Activated CD8-positive, alpha-beta T cell treated with anti-CD3 and anti-CD28 coated beads for 36 hours (primary cell): ENCODE measurements around the gene SLIT3. TPM values are rescaled to one million over a fixed set of nuclear protein-coding genes. Genes with fewer than 3 reads are reported as not detected.

ENCODE experiments used
- ATAC-seq: fragments of 200-7000 bp; cut with Tn5 transposase; one replicate; pipeline ENCODE4 v1.10.0; 2021; ENCODE audit warnings: mild to moderate bottlenecking, moderate library complexity
- CTCF ChIA-PET: fragments of 350-600 bp; sonication (Branson Sonifier 250); formaldehyde crosslinking; loops from one replicate; lab custom pipeline; 2021; ENCODE audit warnings: antibody characterized with exemption; lab: Charles Lee
- POLR2A ChIA-PET: fragments of 350-600 bp; sonication (Branson Sonifier 250); formaldehyde crosslinking; loops from one replicate; lab custom pipeline; 2021; ENCODE audit warnings: antibody characterized with exemption; lab: Charles Lee
- DNase-seq: peaks from one replicate; pipeline ENCODE4 v3.0.0-alpha.2; 2020
- H3K27ac Mint-ChIP-seq: one replicate; pipeline ENCODE4 v1.8.0; 2021; ENCODE audit warnings: mild to moderate bottlenecking, mixed read lengths
- H3K27me3 Mint-ChIP-seq: one replicate; pipeline ENCODE4 v1.8.0; 2021; ENCODE audit warnings: mixed read lengths
- H3K36me3 Mint-ChIP-seq: one replicate; pipeline ENCODE4 v1.8.0; 2021; ENCODE audit warnings: low read depth, mixed read lengths
- H3K4me1 Mint-ChIP-seq: one replicate; pipeline ENCODE4 v1.8.0; 2021; ENCODE audit warnings: low read depth, mixed read lengths
- H3K4me3 Mint-ChIP-seq: one replicate; pipeline ENCODE4 v1.8.0; 2021; ENCODE audit warnings: mild to moderate bottlenecking, moderate library complexity, mixed read lengths
- H3K9me3 Mint-ChIP-seq: one replicate; pipeline ENCODE4 v1.8.0; 2021; ENCODE audit warnings: mixed read lengths
- intact Hi-C: fragments of 100-400 bp; cut with micrococcal nuclease; formaldehyde crosslinking; loops from one replicate; pipeline ENCODE4 v1.10.0; 2022
- total RNA-seq, 2 experiments: library from RNA; stranded (reverse); gene quantifications; one replicate each; pipeline ENCODE4 v1.2.3, GENCODE V29; 2021
- TF ChIP-seq, protein P1 (sequence below): fragments of 200-600 bp; IDR thresholded peaks from one replicate; pipeline ENCODE4 v1.8.0; 2022; ENCODE audit warnings: antibody characterized with exemption, mild to moderate bottlenecking

Gene SLIT3
- total RNA-seq, 2 experiments from 2014 or later, result 0.69 to 0.74 TPM

- Mint-ChIP-seq H3K4me1 (no peaks in the 10 kb centered on the region), H3K4me3 (no peak overlapping the region), H3K27ac (no peak overlapping the region), H3K27me3 (peaks cover 25% of the 10 kb centered on the region), H3K36me3 (no peaks in the 10 kb centered on the region), H3K9me3 (no peaks in the 10 kb centered on the region)
- DNase-seq, result no peak
- TF ChIP-seq, protein P1, sequence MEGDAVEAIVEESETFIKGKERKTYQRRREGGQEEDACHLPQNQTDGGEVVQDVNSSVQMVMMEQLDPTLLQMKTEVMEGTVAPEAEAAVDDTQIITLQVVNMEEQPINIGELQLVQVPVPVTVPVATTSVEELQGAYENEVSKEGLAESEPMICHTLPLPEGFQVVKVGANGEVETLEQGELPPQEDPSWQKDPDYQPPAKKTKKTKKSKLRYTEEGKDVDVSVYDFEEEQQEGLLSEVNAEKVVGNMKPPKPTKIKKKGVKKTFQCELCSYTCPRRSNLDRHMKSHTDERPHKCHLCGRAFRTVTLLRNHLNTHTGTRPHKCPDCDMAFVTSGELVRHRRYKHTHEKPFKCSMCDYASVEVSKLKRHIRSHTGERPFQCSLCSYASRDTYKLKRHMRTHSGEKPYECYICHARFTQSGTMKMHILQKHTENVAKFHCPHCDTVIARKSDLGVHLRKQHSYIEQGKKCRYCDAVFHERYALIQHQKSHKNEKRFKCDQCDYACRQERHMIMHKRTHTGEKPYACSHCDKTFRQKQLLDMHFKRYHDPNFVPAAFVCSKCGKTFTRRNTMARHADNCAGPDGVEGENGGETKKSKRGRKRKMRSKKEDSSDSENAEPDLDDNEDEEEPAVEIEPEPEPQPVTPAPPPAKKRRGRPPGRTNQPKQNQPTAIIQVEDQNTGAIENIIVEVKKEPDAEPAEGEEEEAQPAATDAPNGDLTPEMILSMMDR, result no peak
- no peak for ATAC-seq
- POLR2A ChIA-PET, result no interaction called here
- intact Hi-C loops, result no loop called here
- CTCF ChIA-PET, result no interaction called here
Observed at GRCh38 chr5:168974082-168974481, 326.9 kb downstream of the SLIT3 start.

DNA sequence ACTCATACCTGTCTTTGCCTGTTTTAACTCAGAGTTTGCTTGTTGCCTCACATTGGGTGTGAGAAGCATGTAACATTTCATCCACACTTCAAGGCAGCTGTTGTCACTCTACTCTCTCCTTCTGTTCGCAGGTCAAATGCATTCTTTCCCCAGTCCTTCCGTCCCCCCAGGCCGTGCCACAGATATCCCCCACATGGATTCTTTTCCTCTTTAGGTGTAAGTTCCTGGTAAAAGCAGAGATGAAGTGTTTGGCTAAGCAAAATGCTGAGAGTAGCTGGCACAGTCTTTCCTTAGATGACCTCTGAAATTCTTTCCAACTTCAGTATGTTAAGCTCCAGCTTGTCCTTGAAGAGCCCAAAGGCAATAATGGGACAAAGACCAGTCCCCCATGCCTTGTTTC, 328.2 kb downstream of the SLIT3 start:
- Mint-ChIP-seq H3K27me3 (peaks cover 25% of the 10 kb centered on the region), H3K9me3 (no peaks in the 10 kb centered on the region), H3K4me1 (no peaks in the 10 kb centered on the region), H3K36me3 (no peaks in the 10 kb centered on the region), H3K27ac (no peak overlapping the region), H3K4me3 (no peak overlapping the region)
- intact Hi-C loops, result no loop called here
- TF ChIP-seq, protein P1, result no peak
- DNase-seq (no peak), ATAC-seq (no peak)
- POLR2A ChIA-PET, result no interaction called here
- CTCF ChIA-PET, result no interaction called here

- intact Hi-C loops, result no loop called here
- Mint-ChIP-seq H3K27ac (no peak overlapping the region), H3K4me1 (no peaks in the 10 kb centered on the region), H3K9me3 (no peaks in the 10 kb centered on the region), H3K4me3 (no peak overlapping the region), H3K36me3 (no peaks in the 10 kb centered on the region), H3K27me3 (peaks cover 22% of the 10 kb centered on the region)
- ATAC-seq (no peak), DNase-seq (no peak)
- TF ChIP-seq, protein P1, result no peak
- CTCF ChIA-PET, result no interaction called here
- POLR2A ChIA-PET, result no interaction called here
Observed at GRCh38 chr5:168971100-168971499, 329.8 kb downstream of the SLIT3 start.

GRCh38 chr5:168969326-168969886, 331.5 kb downstream of the SLIT3 start:
- DNase-seq (no peak), ATAC-seq (no peak)
- no peaks in the 10 kb centered on the region for H3K36me3 Mint-ChIP-seq
- intact Hi-C loops, result loop anchor here (10.0 kb wide), 1 partner anchor 285 kb away; no protein-coding TSS in a partner anchor
- peaks cover 20% of the 10 kb centered on the region for H3K27me3 Mint-ChIP-seq
- no peak overlapping the region for H3K4me3 Mint-ChIP-seq
- H3K27ac Mint-ChIP-seq, result no peak overlapping the region
- H3K9me3 Mint-ChIP-seq, result no peaks in the 10 kb centered on the region
- ChIA-PET POLR2A (no interaction called here), CTCF (no interaction called here)
- TF ChIP-seq, protein P1, result no peak
- no peaks in the 10 kb centered on the region for H3K4me1 Mint-ChIP-seq

DNA sequence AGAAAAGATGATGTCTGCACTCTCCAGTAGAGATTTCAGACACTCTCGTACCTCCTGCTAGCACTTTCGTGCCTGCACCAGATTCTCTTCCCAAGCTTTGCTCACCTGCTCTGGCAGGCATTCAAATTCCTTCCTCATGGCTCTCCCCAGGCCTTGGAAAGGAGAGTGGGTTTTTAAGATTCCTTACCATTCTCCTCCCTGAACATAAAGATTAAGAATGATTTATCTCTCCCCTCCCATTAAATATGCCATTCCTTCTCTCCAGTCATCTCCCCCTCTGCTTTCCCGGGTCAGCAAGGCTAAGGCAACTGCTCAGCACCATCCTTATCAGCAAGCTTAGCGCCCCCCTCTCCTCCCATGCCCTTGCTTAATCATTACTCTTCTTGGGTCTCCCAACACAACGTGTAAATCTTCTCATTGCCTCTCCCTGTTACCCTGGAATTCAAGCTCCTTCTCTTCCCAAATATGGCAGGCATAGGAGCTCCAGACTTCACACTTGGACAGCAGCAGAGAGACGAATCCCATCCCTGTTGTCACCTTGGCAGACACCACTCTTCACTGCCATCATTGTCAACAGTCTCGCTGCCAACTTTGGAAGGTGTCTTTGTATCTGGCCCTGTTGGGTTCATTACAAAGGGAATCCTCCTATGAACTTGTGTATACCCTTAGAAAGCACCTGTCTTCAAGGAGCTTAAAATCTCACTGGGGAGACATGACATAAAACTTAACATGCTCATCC, 332.9 kb downstream of the SLIT3 start:
- CTCF ChIA-PET, result interaction anchor here (1.4 kb wide), 1 partner anchor 19 kb away, joined by 5 read pairs; no protein-coding TSS in a partner anchor
- Mint-ChIP-seq H3K4me1 (no peaks in the 10 kb centered on the region), H3K36me3 (no peaks in the 10 kb centered on the region), H3K4me3 (no peak overlapping the region), H3K9me3 (no peaks in the 10 kb centered on the region), H3K27me3 (peaks cover 15% of the 10 kb centered on the region), H3K27ac (no peak overlapping the region)
- ATAC-seq, result no peak
- no peak for DNase-seq
- TF ChIP-seq, protein P1, result no peak
- intact Hi-C loops, result loop anchor here (10.0 kb wide), 1 partner anchor 283 kb away; no protein-coding TSS in a partner anchor
- POLR2A ChIA-PET, result no interaction called here
